GM21529 (cell line): ENCODE measurements around the gene FANCC.

Experiments used
- ATAC-seq: cut with Tn5 transposase; IDR thresholded peaks from one replicate; pipeline ENCODE4 v1.9.1; 2021; ENCODE audit not compliant: unreplicated experiment

FANCC gene

DNA sequence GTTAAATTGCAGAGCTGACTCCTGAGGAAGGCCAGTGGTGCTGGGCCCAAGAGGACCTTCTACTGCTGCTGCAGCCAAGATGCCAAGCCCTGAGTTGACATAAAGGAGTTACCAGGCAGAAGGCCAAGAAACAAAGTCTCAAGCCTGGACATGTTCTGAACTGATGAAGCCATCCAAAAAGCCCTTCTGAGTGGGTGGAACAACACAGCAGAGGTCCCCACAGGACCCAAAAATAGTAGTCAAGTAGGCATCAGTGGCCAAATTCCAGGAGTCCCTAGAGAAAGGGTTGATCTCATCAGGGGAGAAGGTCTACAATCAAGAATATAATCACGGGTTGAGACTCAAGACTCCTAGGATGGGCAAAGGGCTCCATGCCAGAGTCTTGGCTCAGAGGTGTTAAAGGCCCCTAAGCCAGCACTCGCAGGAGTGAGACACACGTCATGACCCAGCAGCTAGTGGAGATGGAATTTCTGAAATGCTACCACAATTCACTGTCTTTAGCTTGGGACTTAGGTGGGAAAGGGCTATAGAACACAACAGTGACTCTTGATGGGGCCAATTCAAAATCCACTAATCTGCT, 119.7 kb downstream of the FANCC start:
- no peak for ATAC-seq

DNA sequence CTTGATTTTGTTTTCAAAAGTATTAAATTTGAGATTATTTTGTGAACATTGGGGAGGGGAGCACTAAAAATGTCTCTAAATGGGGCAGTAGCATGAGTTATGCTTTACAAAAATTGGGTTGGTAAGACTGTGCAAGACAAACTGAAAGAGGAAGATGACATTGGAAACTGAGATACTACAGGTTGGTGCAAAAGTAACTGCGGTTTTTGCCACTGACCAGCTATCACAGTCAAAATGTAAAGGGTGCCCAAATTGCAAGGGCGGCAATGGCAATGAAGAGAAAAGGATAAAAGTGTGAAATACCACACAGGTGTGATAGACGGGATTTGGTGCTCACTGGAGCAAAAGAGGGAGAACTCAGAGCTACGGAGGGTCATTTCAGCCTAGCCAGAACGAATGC, 124.0 kb downstream of the FANCC start:
- ATAC-seq: no peak

DNA sequence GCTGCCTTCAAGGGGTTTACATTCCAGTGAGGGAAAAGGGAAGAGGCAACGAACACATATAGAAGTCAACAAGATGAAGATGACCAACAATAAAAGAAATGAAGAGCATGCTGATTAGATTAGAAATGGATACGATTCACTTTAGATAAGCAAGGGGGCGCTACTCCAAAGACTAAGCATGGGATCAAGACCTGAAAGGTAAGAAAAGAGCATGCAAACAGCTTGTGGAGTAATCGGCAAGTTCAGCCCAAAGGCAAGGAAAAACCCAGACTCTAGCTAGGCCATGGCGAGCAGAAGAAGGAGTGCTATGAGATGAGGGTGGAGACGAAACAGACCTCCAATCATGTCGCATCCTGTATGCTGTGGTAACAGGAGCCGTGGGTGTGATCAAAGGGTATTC, 124.4 kb downstream of the FANCC start:
- no peak for ATAC-seq

DNA sequence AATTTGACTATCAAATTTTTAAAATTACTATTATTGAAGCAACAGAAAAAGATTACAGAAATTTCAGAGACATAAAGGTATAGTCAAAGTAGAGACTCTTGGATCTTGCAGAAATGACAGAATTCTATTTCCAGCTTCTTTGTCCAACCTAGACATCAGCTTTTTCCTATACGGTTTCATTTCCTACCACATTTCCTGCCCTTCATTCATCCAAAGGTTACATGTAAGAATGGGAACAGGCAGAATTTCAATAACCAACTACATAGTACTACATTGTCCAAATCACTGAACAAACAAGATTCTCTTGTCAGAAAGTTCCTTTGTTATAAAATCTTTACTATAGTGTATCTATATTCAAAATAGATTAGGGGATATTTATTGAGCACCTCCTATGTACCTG, 124.9 kb downstream of the FANCC start:
- no peak for ATAC-seq

DNA sequence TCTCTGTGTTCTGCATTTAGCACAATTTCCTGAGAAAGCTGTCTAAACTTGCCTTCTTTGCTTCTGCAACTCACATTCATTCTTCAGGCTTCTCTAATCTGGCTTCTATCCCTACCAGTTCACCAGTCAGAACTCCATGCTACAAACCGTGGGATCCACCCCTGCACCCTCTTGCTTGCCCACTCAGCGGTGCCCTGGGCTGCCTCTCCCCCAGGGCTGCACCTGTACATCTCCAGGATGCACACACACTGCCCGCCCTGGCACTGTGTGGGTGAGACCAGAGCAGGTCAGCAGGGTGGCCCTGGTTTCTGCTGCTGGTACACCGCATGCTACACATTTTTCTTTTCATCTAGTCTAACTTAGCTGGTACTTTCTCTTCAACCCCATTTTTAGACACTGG, 127.1 kb downstream of the FANCC start:
- no peak for ATAC-seq

DNA sequence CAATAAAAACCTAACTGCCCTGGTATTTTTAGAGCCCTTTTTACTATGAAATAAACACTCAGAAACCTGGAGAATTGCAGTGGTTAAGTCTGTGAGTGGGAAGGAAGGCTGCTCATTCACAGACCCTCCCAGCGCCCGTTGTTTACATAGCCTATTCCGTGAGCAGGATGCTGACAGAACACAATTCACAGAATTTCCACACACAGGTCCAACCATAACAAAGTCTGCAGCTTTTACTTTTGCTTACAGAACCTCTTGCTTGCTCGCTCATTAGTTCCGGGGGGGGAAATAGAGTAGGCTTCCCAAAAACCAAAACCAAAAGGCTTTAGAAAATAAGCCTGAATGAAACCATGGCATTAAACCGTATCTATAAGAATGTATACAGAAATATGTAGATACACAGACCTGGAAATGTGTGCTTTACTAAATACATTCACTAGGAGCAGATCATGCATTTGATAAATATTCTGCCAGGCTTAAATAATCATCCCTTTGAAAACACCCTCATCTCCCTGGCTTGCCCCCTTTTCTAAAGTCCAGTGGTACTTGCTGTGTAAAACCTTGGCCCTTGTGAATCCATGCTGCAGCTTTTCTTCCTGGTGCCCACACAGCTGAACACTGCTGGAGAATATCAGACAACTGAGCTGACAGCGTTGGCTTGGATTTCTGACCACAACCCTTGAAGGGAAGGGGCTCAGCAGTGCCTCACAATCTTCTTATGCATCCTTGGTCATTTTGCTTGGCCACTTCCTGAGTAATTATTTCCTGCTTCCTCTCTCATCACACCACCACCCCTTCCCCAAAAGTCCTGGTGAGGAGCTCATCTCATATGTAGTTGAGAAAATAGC, 128.0 kb downstream of the FANCC start:
- no peak for ATAC-seq

DNA sequence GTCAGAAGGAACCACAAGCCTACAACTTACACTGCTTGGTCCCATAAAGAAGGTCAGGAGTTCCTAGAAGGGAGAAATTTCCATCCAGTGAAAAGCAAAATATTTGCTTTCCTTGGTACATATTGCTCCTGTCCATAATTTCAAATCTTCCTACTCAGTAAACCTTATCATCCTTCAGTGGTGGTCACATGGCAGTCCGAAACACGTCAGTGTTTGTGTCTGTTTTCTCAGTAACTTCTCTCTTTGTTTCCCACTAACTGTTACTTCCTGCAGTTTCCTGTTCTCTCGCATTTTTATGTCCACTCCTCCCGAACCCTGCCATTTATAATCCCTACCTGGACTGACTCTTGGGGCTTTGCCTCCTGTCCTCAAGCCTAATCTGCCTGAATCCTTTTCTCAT, 129.1 kb downstream of the FANCC start:
- ATAC-seq: no peak

DNA sequence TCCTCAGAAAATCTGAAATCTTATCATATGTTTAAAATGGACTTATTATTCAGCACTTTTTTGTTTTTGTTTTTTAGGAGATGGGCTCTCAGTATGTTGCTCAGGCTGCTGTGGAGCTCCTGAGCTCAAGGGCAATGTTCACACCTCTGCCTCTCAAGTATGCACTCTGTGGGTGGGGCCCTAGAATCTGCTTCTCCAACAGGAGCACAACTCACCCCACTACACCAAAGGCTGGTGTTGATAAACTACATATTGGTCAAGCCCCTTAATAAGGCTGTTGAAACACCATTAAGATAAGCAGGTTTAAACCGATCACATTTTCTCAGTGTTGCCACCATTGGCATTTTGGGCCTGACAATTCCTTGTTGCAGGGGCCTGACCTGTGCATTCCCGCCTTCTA, 131.6 kb downstream of the FANCC start:
- no peak for ATAC-seq

DNA sequence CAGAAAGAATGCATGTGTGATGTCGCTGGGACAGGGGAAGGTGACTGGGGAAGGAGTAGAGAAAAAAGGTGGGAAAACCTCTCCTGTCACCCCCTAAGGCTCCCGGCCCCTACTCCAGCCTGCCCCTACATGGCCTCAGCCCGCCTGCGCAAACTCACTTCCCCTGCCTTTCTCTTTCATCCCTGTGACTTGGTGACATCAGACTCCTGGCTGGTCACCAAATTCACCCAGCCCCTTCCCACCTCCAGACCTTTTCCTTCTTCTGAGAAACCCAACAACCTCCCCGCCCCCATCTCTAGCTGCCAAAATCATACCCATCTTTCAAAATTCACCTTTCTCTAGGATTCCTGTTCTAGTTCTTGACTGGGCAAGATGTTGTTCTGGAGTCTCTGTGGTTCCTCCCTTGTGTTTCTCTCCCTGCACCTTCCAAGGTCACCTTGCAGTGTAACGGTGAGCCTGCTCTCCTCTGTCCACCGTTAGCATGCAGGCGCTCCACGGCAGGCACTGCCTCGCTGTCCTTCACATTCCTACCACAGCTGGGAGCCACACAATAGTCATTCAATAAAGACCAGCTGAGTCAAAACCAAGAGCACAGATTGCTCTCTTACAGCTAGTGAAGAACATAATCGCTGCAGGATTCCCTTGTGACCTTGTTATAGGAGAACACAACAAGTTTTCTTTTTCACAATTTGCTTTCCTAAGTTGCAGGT, 134.5 kb downstream of the FANCC start:
- ATAC-seq: no peak

DNA sequence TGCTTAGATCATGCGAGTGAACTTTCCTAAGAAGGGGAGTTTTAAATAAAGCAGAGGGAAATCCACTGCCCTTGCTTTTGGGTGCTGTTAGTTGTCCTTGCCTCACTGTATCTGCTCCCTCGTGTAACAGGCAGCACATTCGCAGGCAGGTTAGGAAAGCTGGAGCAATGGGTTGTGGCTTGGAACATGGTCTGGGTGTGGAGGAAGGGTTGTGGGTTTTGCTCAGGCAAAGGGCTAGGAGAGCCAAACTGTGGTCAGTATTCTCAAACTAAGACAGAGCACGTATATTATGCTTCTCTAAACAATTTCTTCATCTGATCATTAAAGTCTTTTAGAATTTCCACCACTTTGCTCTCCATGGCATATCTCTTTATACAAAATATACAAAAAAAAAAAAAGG, 135.7 kb downstream of the FANCC start:
- ATAC-seq: no peak

DNA sequence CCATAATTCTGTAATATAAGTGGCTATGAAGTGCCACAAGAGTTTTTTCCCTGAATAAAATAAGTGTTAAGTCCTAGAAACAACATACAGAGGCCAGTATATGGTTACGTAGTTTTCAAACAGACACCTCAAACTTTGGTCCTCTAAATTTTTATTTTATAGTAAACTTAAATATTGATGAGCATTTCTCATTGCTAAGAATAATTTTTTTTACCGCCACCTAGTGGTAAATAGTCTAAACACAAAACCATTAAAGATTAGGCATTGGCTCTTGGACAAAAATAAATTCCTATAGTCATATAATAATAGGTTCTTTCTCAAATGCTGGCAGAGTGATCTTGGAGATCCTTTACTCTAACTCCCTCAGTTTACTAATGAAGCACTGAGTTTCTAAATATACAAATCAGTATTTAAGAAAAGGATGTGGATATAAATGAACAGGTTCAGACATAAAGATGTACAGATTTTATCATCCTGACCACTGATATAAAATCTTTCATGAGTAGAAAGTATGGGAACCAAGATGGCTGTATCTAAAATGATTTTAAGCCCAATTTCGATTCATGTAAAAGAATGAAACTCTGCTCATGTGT, 136.2 kb downstream of the FANCC start:
- ATAC-seq: no peak

DNA sequence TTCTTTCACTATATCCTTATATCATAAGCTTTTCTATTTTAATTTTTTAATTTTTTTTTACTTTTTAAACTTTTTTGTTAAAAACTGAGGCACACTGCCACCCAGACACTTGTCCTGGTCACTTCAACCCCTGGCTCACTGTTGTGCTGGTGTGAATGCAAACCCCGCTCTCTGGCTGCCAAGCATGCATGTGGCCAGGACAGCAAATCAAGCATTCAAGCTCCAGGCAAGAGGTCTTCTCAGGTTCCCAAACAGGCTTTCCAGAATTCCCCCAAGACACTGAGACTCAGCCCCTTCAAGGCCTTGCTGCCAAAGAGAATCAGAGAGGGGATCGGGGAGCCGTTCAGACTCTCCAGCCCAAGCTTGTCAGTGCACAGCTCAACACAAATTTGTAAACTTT, 139.9 kb downstream of the FANCC start:
- ATAC-seq: no peak

DNA sequence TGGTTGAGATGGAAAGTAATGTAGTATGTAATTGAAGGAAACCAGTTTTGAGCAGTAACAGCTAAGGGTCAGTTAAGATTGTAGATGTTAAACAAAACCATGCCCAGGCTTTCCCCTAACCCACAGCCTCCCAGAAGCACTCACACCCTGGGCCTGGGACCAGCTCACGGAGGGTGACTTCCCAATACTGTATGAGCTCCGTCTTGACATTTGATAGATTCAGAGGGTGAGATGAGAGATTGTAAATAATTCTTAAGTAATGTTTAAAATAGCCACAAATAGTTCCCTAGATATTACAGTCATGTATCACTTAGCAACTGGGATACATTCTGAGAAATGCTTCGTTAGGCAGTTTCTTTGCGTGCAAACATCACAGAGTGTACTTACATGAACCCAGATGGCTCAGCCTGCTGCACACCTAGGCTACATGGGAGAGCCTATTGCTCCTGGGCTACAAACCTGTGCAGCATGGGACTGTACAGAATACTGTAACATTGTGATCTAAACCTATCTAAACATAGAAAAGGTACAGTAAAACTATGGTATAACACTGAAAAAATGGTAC, 140.7 kb downstream of the FANCC start:
- ATAC-seq: no peak

DNA sequence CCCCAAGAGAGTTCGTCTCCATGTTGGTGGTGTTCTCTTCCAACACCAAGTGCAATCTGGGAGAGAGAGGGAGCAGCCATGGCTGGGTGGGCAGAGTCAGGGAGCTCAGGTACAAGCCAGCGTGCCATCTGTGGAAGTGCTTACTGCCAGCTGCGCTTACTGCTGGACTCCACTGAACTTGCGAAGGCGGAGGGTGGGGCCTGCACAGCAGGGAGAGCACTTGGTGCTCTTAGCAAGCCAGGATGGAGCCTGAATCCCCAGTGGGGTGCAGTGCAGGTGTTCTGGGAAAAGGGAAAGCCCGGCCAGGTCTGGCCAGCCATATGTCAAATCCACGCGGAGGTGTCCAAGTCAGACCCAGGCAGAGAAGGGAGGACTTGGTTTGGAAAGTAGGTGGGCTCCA, 142.0 kb downstream of the FANCC start:
- no peak for ATAC-seq

DNA sequence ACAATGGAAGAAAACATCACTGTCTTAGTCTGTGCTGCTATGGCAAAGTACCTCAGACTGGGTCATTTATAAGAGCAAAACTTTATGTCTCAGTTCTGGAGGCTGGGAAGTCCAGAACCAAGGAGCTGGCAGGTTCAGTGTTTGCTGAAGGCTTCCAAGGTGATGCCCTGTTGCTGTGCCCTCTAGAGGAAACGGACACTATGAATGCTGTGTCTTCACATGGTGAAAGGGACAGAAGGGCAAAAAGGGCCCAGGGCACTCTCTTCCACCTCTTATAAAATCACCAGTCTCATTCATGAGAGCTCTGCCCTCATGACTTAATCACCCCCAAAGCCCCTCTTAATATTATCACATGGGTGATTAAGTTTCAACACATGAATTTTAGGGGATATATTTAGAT, 143.5 kb downstream of the FANCC start:
- no peak for ATAC-seq

DNA sequence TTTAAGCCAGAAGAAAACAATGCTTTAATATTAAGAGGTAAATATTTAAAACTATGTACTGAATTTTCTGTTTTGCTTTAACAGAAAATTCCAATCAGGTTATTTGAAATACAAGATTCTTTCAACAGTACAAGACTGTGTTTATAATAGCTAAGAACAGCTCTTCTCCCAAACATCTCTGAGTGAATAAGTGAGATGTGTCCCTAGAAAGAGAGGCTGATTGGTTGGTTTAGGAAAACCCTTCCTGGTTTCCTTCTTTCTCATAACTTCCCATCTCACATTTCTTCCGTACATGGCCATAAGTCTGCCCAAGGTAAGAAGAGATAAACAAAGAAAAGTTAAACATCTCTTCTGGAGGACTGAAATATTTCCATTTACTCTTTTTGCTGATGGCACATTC, 145.9 kb downstream of the FANCC start:
- ATAC-seq: no peak

DNA sequence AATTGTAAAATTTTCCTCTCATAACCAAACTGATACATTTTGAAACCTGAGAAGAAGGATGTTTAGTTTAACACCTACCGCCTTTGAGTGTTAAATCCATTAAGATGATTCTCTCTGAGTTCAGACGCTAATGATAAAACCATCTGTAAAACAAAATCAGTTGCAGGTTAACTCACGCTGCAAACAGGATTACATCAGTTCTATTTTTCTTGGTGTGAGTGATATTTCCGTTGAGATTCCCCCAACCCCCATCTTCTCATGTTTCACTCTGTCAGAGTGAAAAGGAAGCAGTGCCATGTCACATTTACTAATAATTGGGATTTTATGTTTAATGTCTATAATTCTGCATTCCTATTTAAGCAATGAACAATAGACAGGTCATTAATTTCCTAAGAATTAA, 146.5 kb downstream of the FANCC start:
- no peak for ATAC-seq

DNA sequence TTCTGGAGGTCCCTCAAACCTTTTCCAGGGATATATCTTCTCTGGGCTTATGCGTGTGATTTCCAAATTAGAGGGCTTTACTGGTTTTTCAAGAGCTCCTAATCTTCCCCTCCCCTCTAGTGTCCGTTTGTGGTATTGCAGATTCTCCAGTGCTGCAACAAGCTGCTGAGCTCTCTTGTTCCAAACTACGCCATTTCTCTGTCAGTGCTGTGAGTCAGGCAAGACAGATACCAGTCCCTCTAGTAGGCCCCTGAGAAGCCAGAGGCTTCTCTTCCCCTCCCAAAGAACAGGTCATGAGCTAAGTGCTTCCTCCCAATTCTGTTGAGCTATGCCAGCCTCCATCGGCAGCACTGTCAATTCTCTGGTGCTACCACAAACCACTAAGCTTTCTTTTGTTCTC, 149.5 kb downstream of the FANCC start:
- no peak for ATAC-seq

DNA sequence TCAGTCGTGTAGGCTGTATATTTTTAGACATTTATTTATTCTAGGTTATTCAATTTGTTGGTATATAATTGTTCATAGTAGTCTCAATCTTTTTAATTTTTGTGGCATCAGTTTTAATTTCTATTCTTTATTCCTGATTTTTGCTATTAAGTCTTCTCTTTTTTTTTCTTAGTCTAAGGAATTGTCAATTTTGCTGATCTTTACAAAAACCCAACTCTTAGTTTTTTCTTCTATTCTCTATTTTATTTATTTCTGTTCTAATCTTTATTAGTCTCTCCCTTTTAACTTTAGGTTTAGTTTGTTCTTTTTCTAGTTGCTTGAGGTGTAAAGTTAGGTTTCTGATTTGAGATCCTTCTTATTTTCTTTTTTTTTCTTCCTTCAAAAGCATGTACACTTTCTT, 152.5 kb downstream of the FANCC start:
- ATAC-seq: no peak

DNA sequence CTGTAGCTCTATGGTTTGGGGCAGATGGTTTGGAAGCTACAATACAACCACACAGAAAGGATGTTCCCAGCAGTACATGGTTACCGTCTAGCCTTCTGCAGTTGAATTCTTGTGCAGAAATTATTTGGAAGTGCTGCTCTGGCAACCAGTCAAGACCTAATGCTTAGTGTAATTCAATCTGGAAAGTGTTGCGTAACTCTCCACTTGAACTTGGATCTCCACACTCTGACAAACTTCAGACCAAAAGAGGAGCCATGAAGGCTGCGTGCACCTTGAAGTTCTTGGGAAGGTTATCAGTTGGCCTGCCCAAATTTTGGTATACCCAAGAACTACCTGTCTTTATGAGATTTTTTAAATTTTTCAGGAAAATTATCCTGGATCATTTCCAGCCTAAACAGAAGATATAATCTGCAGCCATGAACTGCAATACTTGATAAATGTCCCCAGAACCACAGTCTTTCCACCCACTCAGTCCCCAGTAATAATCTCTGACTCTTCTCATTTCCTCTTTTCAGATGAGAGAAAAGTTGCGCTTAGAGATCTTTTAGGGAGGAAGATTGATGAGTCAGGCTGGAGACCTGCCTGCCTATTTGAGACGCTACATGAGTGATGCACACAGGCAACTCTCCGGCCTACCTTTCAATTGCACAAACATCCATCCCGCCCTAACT, 159.9 kb downstream of the FANCC start:
- peak; percentile 92 for ATAC-seq

DNA sequence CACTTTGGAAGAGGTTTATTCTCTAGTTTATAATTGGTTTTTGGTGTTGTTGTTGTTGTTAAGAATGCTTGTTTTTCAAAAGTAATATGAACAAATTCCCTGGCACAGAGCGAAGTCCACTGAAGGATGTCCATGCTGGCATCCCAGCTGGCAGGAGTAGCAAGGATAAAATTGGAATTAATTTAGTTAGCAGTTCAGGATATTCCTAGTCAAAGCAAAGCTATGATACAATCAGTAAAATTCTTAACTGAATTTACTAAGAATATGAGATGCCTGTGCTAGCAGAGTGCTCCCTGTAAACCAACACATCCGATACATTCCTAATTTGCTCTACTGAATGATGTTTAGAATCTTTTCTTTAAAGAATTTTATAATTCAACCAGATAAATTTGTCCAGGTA, 161.4 kb downstream of the FANCC start:
- ATAC-seq: no peak
